HT1080 (cell line): ENCODE results near the gene CACUL1. TPM values are rescaled to one million over a fixed set of nuclear protein-coding genes. Genes with fewer than 3 reads are reported as not detected.
A peak's percentile ranks its signal among the peaks of the same experiment; 100 is the strongest.
"Not testable (repeated sequence)": the region's sequence is repeated elsewhere in the genome, so short reads cannot be mapped to it uniquely, and the experiment has no call there.

Experiments used
- DNase-seq: peaks from one replicate; pipeline ENCODE4 v3.0.0-alpha.2; 2015; ENCODE audit warnings: low read depth
- polyA plus RNA-seq, 2 experiments: library from polyadenylated mRNA; depleted of rRNA; stranded (reverse); fragments of >200 nt; gene quantifications; 2 replicates each; pipeline ENCODE4 v1.2.3, GENCODE V29; 2015
- total RNA-seq: library from RNA; depleted of rRNA; stranded (reverse); fragments of >200 nt; shearing (Covaris generic); gene quantifications from 2 replicates; pipeline ENCODE4 v1.2.3, GENCODE V29; 2014; rRNA removed

Gene CACUL1
- 32.8 and 36.2 TPM in 2 replicates for total RNA-seq
- polyA plus RNA-seq (2015; cell fraction: cytosol; rRNA removed): 14.3 and 15.9 TPM in 2 replicates
- 22.3 and 25.4 TPM in 2 replicates for polyA plus RNA-seq (2015; cell fraction: nucleus; rRNA removed)

- DNase-seq: peak; percentile 99
These were observed at the start of gene CACUL1 for GRCh38 chr10:118754556-118755423. Gene CACUL1, minus strand, starts transcription at chr10:118754970. Its CDS starts 208 bp downstream, at chr10:118754762.

GRCh38 chr10:118804262-118804773 is 49.5 kb upstream of the CACUL1 start:
- no peak for DNase-seq

DNA sequence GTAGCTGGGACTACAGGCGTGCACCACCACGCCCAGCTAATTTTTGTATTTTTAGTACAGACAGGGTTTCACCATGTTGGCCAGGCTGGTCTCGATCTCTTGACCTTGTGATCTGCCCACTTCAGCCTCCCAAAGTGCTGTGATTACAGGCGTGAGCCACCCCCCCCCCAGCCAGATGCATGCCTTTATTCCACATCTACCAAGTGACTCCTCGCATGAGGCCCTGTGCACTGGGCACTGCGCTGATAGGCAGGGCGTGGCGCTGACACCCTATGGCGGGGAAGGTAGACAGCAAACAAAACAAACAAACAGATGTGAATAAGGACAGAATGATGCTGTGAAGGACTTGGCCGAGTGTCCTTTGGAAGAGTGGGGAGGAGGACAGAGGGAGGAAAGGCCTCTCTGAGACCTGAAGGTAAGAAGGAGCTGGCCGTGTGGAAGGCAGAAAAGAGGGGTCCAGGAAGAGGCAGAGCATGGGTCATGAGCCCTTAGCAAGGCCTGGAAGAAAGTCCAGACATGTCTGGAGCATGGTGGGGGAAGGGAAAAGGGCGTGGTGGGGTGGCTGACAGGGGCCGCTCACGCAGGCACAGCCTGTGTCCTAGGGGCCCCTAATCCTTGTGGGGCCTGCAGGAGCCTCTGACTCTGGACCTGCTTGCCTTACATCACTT is 47.5 kb upstream of the CACUL1 start:
- no peak for DNase-seq

DNA sequence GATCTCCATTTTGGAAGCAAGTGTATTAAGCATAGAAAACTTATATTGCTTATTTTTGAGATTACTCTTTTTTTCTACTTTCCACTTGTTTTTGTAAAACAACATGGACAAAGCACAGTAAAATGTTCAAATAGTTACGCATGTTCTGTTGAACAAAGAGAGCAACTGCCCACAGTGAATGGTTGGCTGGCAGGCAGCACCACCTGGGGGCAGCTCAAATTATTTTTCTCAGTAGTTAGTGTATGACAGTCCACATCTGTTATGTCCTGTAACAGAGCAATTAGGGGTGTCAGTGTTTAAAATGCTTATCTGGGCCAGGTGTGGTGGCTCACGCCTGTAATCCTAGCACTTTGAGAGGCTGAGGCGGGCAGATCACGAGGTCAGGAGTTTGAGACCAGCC is 46.1 kb upstream of the CACUL1 start:
- DNase-seq: no peak

GRCh38 chr10:118799777-118800176 is 45.0 kb upstream of the CACUL1 start:
- peak; percentile 82 for DNase-seq

- peak; percentile 66 for DNase-seq
These were observed 43.5 kb upstream of the CACUL1 start for GRCh38 chr10:118798231-118798662.

DNA sequence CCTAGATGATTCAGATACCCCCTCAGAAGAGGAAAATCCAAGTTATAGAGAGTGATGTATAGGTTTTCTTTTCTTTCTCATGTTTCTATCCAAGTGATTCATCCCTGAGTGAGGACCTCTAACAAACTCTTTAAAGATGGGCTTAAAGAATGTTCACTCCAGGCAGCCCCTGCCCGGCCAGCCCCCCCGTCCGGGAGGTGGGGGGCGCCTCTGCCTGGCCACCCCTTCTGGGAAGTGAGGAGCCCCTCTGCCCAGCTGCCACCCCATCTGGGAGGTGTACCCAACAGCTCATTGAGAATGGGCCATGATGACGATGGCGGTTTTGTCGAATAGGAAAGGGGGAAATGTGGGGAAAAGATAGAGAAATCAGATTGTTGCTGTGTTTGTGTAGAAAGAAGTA is 40.2 kb upstream of the CACUL1 start:
- DNase-seq: not testable (repeated sequence)

DNA sequence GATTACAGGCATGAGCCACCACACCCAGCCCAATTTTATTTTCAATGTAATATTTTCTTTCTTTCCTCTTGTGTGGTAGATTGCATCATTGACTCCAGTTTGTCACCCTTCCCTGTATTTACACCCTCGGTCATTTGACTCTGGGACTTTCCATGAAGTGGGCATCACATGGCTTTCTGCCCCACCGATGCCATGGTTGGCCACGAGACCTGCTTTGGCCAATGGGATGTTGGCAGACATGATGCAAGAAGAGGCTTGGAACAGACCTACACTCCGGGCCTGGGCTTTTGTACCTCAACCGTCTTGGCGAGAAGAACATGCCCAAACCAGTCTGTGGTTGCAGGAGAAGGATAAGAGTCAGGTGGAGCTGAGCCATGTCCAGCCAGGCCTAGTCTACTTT is 38.8 kb upstream of the CACUL1 start:
- no peak for DNase-seq

GRCh38 chr10:118792526-118792925 is 37.8 kb upstream of the CACUL1 start:
- no peak for DNase-seq

DNA sequence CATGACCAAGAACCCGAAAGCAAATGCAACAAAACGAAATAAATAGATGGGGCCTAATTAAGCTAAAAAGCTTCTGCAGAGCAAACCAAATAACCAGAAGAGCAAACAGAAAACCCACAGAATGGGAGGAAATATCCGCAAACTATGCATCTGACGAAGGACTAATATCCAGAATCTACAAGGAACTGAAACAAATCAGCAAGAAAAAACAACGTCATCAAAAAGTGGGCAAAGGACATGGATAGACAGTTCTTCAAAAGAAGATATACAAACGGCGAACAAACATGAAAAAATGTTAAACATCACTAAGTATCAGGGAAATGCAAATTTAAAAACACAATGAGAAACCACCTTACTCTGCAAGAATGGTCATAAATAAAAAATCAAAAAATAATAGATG is 35.3 kb upstream of the CACUL1 start:
- DNase-seq: no peak

- no peak for DNase-seq
These were observed 30.8 kb upstream of the CACUL1 start for GRCh38 chr10:118785551-118785950.

- no peak for DNase-seq
These were observed 29.2 kb upstream of the CACUL1 start for GRCh38 chr10:118783776-118784545.

GRCh38 chr10:118782916-118783465 is 28.2 kb upstream of the CACUL1 start:
- not testable (repeated sequence) for DNase-seq

GRCh38 chr10:118781541-118781940 is 26.8 kb upstream of the CACUL1 start:
- no peak for DNase-seq

GRCh38 chr10:118778727-118779126 is 24.0 kb upstream of the CACUL1 start:
- no peak for DNase-seq

GRCh38 chr10:118776960-118777359 is 22.2 kb upstream of the CACUL1 start:
- DNase-seq: no peak

DNA sequence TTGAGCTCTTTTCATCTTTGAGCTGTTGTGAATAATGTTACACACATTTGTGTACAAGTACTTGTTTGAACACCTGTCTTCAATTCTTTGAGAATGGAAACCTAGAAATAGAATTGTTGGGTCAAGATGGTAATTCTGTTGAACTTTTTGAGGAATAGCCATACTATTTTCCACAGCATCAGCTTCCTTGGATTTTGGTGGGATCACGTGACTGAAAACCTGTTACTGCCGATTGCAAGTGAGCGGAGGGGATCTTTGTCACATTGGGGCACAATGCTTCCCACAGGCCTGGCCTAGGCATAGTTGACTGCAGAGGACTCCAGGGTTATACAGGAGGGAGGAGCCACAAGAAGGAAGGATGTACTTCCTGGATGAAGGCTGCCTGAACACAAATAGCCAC is 21.3 kb upstream of the CACUL1 start:
- no peak for DNase-seq

DNA sequence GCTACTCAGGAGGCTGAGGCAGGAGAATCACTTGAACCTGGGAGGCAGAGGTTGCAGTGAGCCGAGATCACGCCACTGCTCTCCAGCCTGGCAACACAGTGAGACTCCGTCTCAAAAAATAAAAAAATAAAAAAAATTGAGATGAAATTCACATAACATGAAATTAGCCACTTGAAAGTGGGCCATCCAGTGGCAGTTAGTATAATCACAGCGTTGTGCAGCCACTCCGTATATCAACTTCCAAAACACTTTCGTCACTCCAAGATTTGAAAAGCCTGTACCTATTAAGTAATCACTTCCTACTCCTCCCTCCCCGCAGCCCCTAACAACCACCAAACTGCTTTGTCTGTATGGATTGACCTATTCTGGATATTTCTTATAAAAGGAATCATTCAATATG is 20.7 kb upstream of the CACUL1 start:
- DNase-seq: no peak

DNA sequence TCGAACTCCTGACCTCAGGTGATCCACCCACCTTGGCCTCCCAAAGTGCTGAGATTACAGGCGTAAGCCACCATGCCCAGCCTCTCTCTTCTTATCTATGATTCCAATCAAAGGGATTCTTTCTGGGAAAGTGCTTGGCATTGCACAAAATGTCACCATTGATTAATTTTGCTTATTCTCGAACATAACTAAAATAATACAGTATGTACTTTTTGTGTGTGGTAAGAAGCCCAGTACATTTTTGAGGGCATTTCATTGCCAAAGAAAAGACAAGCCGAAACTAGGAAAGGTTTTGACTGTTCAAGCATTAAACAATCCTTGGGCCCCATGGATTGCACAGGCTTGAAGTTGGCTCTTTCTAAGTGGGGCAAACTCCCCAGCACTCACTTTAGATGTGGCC is 18.3 kb upstream of the CACUL1 start:
- no peak for DNase-seq

GRCh38 chr10:118771976-118772375 is 17.2 kb upstream of the CACUL1 start:
- no peak for DNase-seq
